K562 (cell line): Measurements from ENCODE around the gene TRABD2B. TPM values are rescaled to one million over a fixed set of nuclear protein-coding genes. Genes with fewer than 3 reads are reported as not detected.

Experiments used
- ATAC-seq: fragments of 200-7000 bp; cut with Tn5 transposase; 3 replicates; pipeline ENCODE4 v1.9.1; 2020; ENCODE audit warnings: moderate library complexity
- BruUV-seq: library from RNA; stranded (reverse); fragments of 400-500 nt; replicated peaks from 2 replicates; lab custom pipeline; 2021; lab: Mats Ljungman, UMichigan
- CTCF ChIA-PET: fragments of 300-600 bp; formaldehyde crosslinking; extraction: SDS; loops from one replicate; lab custom pipeline; 2021; ENCODE audit warnings: low intra/inter-chr PET ratio; lab: Yijun Ruan, JAX
- POLR2A ChIA-PET: fragments of 300-600, 350-650 bp; sonication (Branson Sonifier 250); formaldehyde crosslinking; extraction: SDS; loops from one replicate; lab custom pipeline; 2021; ENCODE audit warnings: antibody characterized with exemption, inconsistent platforms; lab: Yijun Ruan, JAX
- DNase-seq, 4 experiments: peaks; one replicate each; pipeline versions ENCODE4 v3.0.0 to v3.0.0-alpha.2; 2011 to 2018; ENCODE audit warnings: low spot score in 3 of 4, mixed read lengths in 3 of 4; ENCODE audit errors: extremely low read depth in 1 of 4
- FAIRE-seq: peaks from 2 replicates; lab custom pipeline; 2011; peaks lifted over from hg19 to GRCh38; lab: Jason Lieb, UNC
- H2AFZ ChIP-seq: 2 replicates; pipeline ENCODE4 v1.6.0; 2011; ENCODE audit warnings: low read depth, low read length, control low read depth, inconsistent platforms
- H3K27ac ChIP-seq: fragments of 200-600 bp; 3 replicates; pipeline ENCODE4 v1.8.0; 2011; ENCODE audit warnings: low read depth, mild to moderate bottlenecking, control low read depth, inconsistent platforms, low read length, moderate library complexity, mixed read lengths; ENCODE audit errors: extremely low read depth
- H3K27me3 ChIP-seq, 2 experiments: fragments of 300-600 bp in 1 of 2; 2 replicates in 1 of 2; 3 replicates in 1 of 2; pipeline versions ENCODE4 v1.6.0 to v1.8.0; 2011; ENCODE audit warnings: inconsistent platforms in 2 of 2, low read length in 2 of 2, mild to moderate bottlenecking in 1 of 2, mixed read lengths in 1 of 2, moderate library complexity in 1 of 2; ENCODE audit not compliant: control insufficient read depth in 2 of 2, insufficient read depth in 2 of 2
- H3K36me3 ChIP-seq: fragments of 300-600 bp; 3 replicates; pipeline ENCODE4 v1.8.0; 2011; ENCODE audit warnings: mild to moderate bottlenecking, low read length, inconsistent platforms; ENCODE audit not compliant: control insufficient read depth, insufficient read depth
- H3K4me1 ChIP-seq, 2 experiments: fragments of 200-600 bp in 1 of 2; replicated peaks in 1 of 2; 2 replicates in 1 of 2; 3 replicates in 1 of 2; pipeline versions ENCODE4 v1.5.1 to v1.8.0; 2011; ENCODE audit warnings: inconsistent platforms in 2 of 2, low read length in 2 of 2, mild to moderate bottlenecking in 1 of 2, mixed read lengths in 1 of 2, moderate library complexity in 1 of 2; ENCODE audit not compliant: control insufficient read depth in 2 of 2, insufficient read depth in 2 of 2
- H3K4me2 ChIP-seq: 2 replicates; pipeline ENCODE4 v1.6.1; 2011; ENCODE audit warnings: low read length, control low read depth, inconsistent platforms, mixed read lengths; ENCODE audit not compliant: insufficient read depth
- H3K4me3 ChIP-seq: fragments of 200-600 bp; sonication (generic), shearing (Covaris generic); 2 replicates; pipeline ENCODE4 v1.5.1; 2016; ENCODE audit warnings: control low read depth, inconsistent platforms
- H3K79me2 ChIP-seq: fragments of 200-600 bp; 3 replicates; pipeline ENCODE4 v1.8.0; 2011; ENCODE audit warnings: low read length, inconsistent platforms; ENCODE audit not compliant: control insufficient read depth, insufficient read depth
- H3K9ac ChIP-seq, 2 experiments: 2 replicates each; pipeline versions ENCODE4 v1.6.0 to v1.6.1; 2011; ENCODE audit warnings: low read depth in 2 of 2, low read length in 2 of 2, control low read depth in 1 of 2, inconsistent platforms in 1 of 2, mild to moderate bottlenecking in 1 of 2, mixed read lengths in 1 of 2; ENCODE audit not compliant: insufficient read depth in 1 of 2
- H3K9me1 ChIP-seq: one replicate; pipeline ENCODE4 v1.6.0; 2011; ENCODE audit warnings: inconsistent platforms, mild to moderate bottlenecking, low read length, moderate library complexity; ENCODE audit not compliant: control insufficient read depth, insufficient read depth
- H3K9me3 ChIP-seq: replicated peaks from 2 replicates; pipeline ENCODE4 v1.5.1; 2011; ENCODE audit warnings: low read depth, low read length, inconsistent platforms; ENCODE audit not compliant: control insufficient read depth, insufficient read depth
- H4K20me1 ChIP-seq: replicated peaks from 2 replicates; pipeline ENCODE4 v1.6.1; 2011; ENCODE audit warnings: low read length, inconsistent platforms, mixed read lengths; ENCODE audit not compliant: control insufficient read depth, insufficient read depth
- BRD4 ChIP-seq: fragments of 200-600 bp; sonication (generic); IDR thresholded peaks from 2 replicates; pipeline ENCODE4 v1.6.1; 2017; ENCODE audit warnings: inconsistent platforms
- CBX5 ChIP-seq: IDR thresholded peaks from 2 replicates; pipeline ENCODE4 v1.6.1; 2014; ENCODE audit warnings: low read depth, borderline replicate concordance
- DMBX1 ChIP-seq: fragments of 250-450 bp; sonication (Bioruptor Pico); IDR thresholded peaks from 2 replicates; pipeline ENCODE4 v1.8.0; 2022; ENCODE audit warnings: inconsistent platforms, mild to moderate bottlenecking, moderate library complexity, borderline replicate concordance
- E2F3 ChIP-seq: fragments of 250-450 bp; sonication (Bioruptor Pico); IDR thresholded peaks from 2 replicates; pipeline ENCODE4 v1.4.0; 2020; ENCODE audit warnings: mild to moderate bottlenecking
- ETV1 ChIP-seq: fragments of 450-650 bp; conservative IDR thresholded peaks from 2 replicates; pipeline ENCODE4 v1.6.1; 2016; ENCODE audit warnings: missing genetic modification characterization, control low read depth, low read depth, missing compliant biosample characterization
- FOS ChIP-seq: IDR thresholded peaks from 3 replicates; pipeline ENCODE4 v1.6.1; 2011; ENCODE audit not compliant: insufficient read length; ENCODE audit errors: extremely low read depth
- HDAC8 ChIP-seq: fragments of 450-650 bp; IDR thresholded peaks from 2 replicates; pipeline ENCODE4 v1.6.1; 2016; ENCODE audit warnings: mild to moderate bottlenecking, missing genetic modification characterization, moderate library complexity, missing compliant biosample characterization
- HIVEP1 ChIP-seq: fragments of 250-450 bp; sonication (Bioruptor Pico); IDR thresholded peaks from 2 replicates; pipeline ENCODE4 v1.4.0; 2020; ENCODE audit warnings: mild to moderate bottlenecking
- NCOA6 ChIP-seq: fragments of 450-650 bp; IDR thresholded peaks from 2 replicates; pipeline ENCODE4 v1.6.1; 2017; ENCODE audit warnings: mild to moderate bottlenecking
- RCOR1 ChIP-seq, 2 experiments: IDR thresholded peaks; 2 replicates each; pipeline ENCODE4 v1.6.1; 2012; ENCODE audit warnings: low read depth in 2 of 2, low read length in 2 of 2, borderline replicate concordance in 1 of 2, improper control_type of control experiment in 1 of 2
- STAG1 ChIP-seq: sonication (generic); formaldehyde crosslinking; IDR thresholded peaks from 2 replicates; pipeline ENCODE4 v1.5.0; 2020; ENCODE audit warnings: missing genetic modification reagents, borderline replicate concordance
- XRCC4 ChIP-seq: IDR thresholded peaks from one replicate; pipeline ENCODE4 v1.6.1; 2011; ENCODE audit not compliant: insufficient read depth, insufficient read length; ENCODE audit errors: extremely low read depth
- ZNF146 ChIP-seq: IDR thresholded peaks from one replicate; pipeline ENCODE4 v1.6.1; 2018; ENCODE audit warnings: missing compliant biosample characterization; ENCODE audit not compliant: unreplicated experiment
- in situ Hi-C: fragments of 300-500 bp; cut with MboI; formaldehyde crosslinking; loops from 4 replicates; pipeline ENCODE4 v1.15.0; 2018; ENCODE audit warnings: inconsistent platforms, mixed read lengths
- intact Hi-C: fragments of 100-400 bp; cut with micrococcal nuclease; formaldehyde crosslinking; loops from 2 replicates; pipeline ENCODE4 v1.14.2; 2022
- polyA plus RNA-seq, 8 experiments: library from polyadenylated mRNA; depleted of rRNA in 4 of 8; stranded (reverse) in 5 of 8; unstranded in 3 of 8; fragments of >200 nt; fragmentation: Nextera tagmentation in 2 of 8; fragmentation: Illumina TruSeq in 1 of 8; extraction: Ambion mirVana in 2 of 8; extraction: Trizol in 1 of 8; gene quantifications; 2 replicates each; pipeline versions ENCODE4 v1.2.1 to v1.2.3, GENCODE V29; 2011 to 2014; ENCODE audit warnings: inconsistent platforms in 1 of 8, missing spikeins in 1 of 8
- total RNA-seq, 7 experiments: library from RNA; depleted of rRNA in 6 of 7; stranded (reverse); fragments of >200 nt in 6 of 7; fragmentation: Illumina TruSeq in 2 of 7; extraction: Trizol in 2 of 7; gene quantifications; 2 replicates each; pipeline versions ENCODE4 v1.2.1 to v1.2.3, GENCODE V29; 2011 to 2021; ENCODE audit warnings: low replicate concordance in 1 of 7
- TF ChIP-seq, protein P1 (sequence below): fragments of 250-450 bp; sonication (Bioruptor Pico); IDR thresholded peaks from 2 replicates; pipeline ENCODE4 v1.5.0; 2021
- TF ChIP-seq, protein P2 (sequence below): sonication (generic); formaldehyde crosslinking; IDR thresholded peaks from 2 replicates; pipeline ENCODE4 v1.8.0; 2022; ENCODE audit warnings: mild to moderate bottlenecking, low read depth, missing genetic modification reagents

Gene TRABD2B
- total and polyA plus RNA-seq, 9 of the 15 experiments (the other 6 are each of a cell fraction or from before 2014, with no cell fraction given), result not detected

DNA sequence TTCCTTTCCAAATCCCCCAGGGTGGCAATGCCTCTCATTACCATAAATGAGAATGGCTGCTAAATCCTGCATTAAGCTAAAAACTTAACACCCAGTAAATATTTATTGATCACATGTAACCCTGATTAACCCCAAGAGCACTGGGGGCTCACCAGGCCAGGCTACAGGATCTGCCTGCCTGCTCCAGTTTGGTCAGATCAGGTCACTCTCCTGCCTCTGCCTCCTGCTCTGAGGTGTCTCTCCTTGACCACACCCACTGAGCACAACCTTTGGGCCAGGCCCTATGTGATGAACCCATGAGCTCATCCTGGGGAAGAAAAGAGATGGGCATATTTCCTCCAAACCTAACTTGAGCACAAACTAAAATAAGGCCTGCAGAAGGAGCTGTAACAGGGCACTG, 93.5 kb downstream of the TRABD2B start:
- ChIA-PET POLR2A (no interaction called here), CTCF (no interaction called here)
- H3K4me1 ChIP-seq, result no peaks in the 10 kb centered on the region
- H3K4me3 ChIP-seq, result no peak overlapping the region
- peaks cover 4 to 8% of the 10 kb centered on the region in 2 experiments; a peak in 3 of 5 replicates for H3K27me3 ChIP-seq
- H3K4me2 ChIP-seq, result no peak overlapping the region
- DNase-seq (no peak), ATAC-seq (no peak), FAIRE-seq (no peak)
- no peak overlapping the region for H2AFZ ChIP-seq
- no peaks in the 10 kb centered on the region for H3K79me2 ChIP-seq
- H4K20me1 ChIP-seq, result no peaks in the 10 kb centered on the region
- intact Hi-C loops (no loop called here), in situ Hi-C loops (no loop called here)
- no peaks in the 10 kb centered on the region for H3K36me3 ChIP-seq
- H3K27ac ChIP-seq, result no peak overlapping the region
- H3K9me3 ChIP-seq, result no peaks in the 10 kb centered on the region
- no TSS peak for BruUV-seq
- no peaks in the 10 kb centered on the region for H3K9me1 ChIP-seq
- no peak overlapping the region for H3K9ac ChIP-seq
- TF ChIP-seq FOS, result no peak
- TF ChIP-seq STAG1 (CRISPR knock-in tag), result no peak
- TF ChIP-seq E2F3, result no peak
- TF ChIP-seq BRD4, result no peak
- TF ChIP-seq, protein P1, sequence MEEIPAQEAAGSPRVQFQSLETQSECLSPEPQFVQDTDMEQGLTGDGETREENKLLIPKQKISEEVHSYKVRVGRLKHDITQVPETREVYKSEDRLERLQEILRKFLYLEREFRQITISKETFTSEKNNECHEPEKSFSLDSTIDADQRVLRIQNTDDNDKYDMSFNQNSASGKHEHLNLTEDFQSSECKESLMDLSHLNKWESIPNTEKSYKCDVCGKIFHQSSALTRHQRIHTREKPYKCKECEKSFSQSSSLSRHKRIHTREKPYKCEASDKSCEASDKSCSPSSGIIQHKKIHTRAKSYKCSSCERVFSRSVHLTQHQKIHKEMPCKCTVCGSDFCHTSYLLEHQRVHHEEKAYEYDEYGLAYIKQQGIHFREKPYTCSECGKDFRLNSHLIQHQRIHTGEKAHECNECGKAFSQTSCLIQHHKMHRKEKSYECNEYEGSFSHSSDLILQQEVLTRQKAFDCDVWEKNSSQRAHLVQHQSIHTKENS (CRISPR knock-in tag), result no peak
- TF ChIP-seq RCOR1 (IDR thresholded peaks at IDR 0.05; ENCODE audit: borderline replicate concordance in 1 of 2, low read depth in 2 of 2, low read length in 2 of 2), result no peak
- TF ChIP-seq ETV1, result no peak
- TF ChIP-seq HIVEP1, result no peak
- no peak for TF ChIP-seq ZNF146 (CRISPR knock-in tag)
- no peak for TF ChIP-seq XRCC4
- no peak for TF ChIP-seq CBX5
- TF ChIP-seq, protein P2, sequence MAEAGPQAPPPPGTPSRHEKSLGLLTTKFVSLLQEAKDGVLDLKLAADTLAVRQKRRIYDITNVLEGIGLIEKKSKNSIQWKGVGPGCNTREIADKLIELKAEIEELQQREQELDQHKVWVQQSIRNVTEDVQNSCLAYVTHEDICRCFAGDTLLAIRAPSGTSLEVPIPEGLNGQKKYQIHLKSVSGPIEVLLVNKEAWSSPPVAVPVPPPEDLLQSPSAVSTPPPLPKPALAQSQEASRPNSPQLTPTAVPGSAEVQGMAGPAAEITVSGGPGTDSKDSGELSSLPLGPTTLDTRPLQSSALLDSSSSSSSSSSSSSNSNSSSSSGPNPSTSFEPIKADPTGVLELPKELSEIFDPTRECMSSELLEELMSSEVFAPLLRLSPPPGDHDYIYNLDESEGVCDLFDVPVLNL, result no peak
- TF ChIP-seq HDAC8, result no peak
- no peak for TF ChIP-seq NCOA6
- no peak for TF ChIP-seq DMBX1 (CRISPR knock-in tag)
